IPS-20b (cell line): ENCODE data around the gene ZNF280D.

Experiments
- H3K27ac ChIP-seq: one replicate; pipeline ENCODE4 v1.5.1; 2013; ENCODE audit warnings: low read length
- H3K27me3 ChIP-seq: 2 replicates; pipeline ENCODE4 v1.6.1; 2013; ENCODE audit warnings: mild to moderate bottlenecking, low read length, inconsistent platforms; ENCODE audit not compliant: insufficient read depth
- H3K36me3 ChIP-seq: 2 replicates; pipeline ENCODE4 v1.6.1; 2013; ENCODE audit warnings: low read depth, mild to moderate bottlenecking, inconsistent platforms, low read length, moderate library complexity; ENCODE audit not compliant: insufficient read depth
- H3K4me1 ChIP-seq: 2 replicates; pipeline ENCODE4 v1.6.1; 2013; ENCODE audit warnings: mild to moderate bottlenecking, control low read depth, inconsistent platforms, low read length, moderate library complexity; ENCODE audit not compliant: insufficient read depth
- H3K4me3 ChIP-seq: 2 replicates; pipeline ENCODE4 v1.5.1; 2013; ENCODE audit warnings: mild to moderate bottlenecking, low read length, inconsistent platforms
- H3K9ac ChIP-seq: 2 replicates; pipeline ENCODE4 v1.6.1; 2013; ENCODE audit warnings: low read depth, mild to moderate bottlenecking, inconsistent platforms, low read length, moderate library complexity
- H3K9me3 ChIP-seq: 2 replicates; pipeline ENCODE4 v1.6.1; 2013; ENCODE audit warnings: mild to moderate bottlenecking, low read depth, low read length, inconsistent platforms; ENCODE audit not compliant: insufficient read depth

ZNF280D gene

DNA sequence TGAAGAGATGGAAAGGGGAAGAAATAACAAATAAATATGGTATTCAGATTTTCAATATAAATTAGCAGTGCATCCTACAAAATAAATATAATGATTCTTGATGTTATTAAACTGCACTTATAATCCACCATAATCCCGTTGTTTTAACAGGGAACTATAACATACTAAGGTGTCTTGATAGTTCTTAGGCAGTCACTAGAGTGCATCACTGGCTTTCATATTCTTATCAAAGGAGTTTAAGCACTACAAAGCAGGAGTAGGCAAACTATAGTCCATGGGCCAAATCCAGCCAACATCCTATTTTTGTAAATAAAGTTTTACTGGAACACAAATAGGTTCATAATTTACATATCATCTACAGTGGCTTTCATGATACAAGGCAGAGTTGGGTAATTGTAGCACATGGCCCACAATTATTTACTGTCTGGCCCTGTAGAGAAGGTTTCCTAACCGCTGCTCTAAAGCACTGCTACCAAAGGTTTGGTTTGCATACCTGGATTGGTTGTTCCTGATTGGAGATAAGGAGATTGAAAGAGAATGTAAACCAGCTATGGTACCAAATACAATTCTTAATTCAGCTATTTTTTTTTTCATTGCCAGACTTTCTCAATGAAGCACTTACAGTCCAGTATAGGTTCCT, 104.3 kb downstream of the ZNF280D start:
- H3K27me3 ChIP-seq = no peaks in the 10 kb centered on the region
- no peak overlapping the region for H3K27ac ChIP-seq
- no peaks in the 10 kb centered on the region for H3K9me3 ChIP-seq

DNA sequence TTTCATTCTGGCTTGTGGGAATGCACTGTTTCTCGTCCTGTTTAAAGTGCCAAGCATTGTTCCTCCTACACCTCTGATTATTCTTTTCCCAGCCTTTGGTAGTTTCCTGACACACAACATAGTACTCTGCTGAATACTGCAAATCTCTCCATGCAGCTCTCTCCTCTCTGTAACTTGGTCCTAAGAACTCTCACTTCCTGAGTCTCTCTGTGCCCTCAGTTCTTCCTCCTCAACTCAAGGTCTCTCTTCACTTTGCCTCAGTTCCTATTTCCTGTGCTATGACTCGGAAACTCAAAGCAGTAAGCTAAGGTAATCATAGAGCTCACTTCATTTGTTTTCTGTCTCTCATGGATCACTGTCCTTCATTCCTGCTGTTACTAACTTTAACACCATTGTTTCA, 113.4 kb downstream of the ZNF280D start:
- H3K4me1 ChIP-seq = no peaks in the 10 kb centered on the region
- H3K9me3 ChIP-seq = no peaks in the 10 kb centered on the region
- no peaks in the 10 kb centered on the region for H3K27me3 ChIP-seq
- no peak overlapping the region for H3K4me3 ChIP-seq
- no peaks in the 10 kb centered on the region for H3K36me3 ChIP-seq
- H3K9ac ChIP-seq = no peak overlapping the region
- no peak overlapping the region for H3K27ac ChIP-seq

More for the DNA sequence above, 104.3 kb downstream of the ZNF280D start:
- H3K4me3 ChIP-seq = no peak overlapping the region
- no peak overlapping the region for H3K9ac ChIP-seq
- H3K4me1 ChIP-seq = no peaks in the 10 kb centered on the region
- no peaks in the 10 kb centered on the region for H3K36me3 ChIP-seq

DNA sequence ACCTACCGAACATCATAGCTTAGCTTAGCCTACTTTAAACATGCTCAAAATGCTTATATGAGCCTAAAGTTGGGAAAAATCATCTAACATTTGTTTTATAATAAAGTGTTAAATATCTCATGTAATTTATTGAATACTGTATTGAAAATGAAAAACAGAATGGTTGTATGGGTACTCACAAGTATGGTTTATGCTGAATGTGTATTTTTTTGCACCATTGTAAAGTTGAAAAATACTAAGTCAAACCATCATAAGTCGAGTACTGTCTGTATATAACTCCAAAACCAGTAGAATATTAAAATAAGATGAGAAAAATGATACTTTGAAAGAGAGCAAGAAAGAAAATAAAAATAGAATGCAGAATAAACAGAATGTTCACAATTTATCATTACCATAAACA, 115.7 kb downstream of the ZNF280D start:
- Histone ChIP-seq H3K9ac (no peak overlapping the region), H3K4me3 (no peak overlapping the region), H3K27me3 (no peaks in the 10 kb centered on the region), H3K4me1 (no peaks in the 10 kb centered on the region), H3K9me3 (no peaks in the 10 kb centered on the region), H3K36me3 (no peaks in the 10 kb centered on the region), H3K27ac (no peak overlapping the region)

DNA sequence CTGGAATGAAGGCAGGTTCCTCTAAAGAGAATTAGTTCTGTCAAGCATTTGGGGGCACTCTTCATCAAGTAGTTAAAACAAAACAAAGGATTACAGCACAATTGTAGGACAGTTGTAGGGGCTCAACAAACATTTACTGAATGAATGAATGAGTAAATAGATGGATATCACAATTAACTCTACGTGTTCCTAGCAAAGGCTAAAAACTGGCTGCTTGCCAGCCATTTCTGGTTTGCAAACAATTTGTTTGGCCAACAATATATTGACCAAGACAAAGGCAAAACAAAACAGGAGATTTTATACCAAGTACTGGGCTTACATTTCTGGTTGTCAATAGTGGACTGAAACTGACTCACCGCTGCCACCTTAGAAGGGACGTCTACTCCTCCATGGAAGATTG, 116.8 kb downstream of the ZNF280D start:
- no peak overlapping the region for H3K4me3 ChIP-seq
- no peak overlapping the region for H3K9ac ChIP-seq
- H3K9me3 ChIP-seq = no peaks in the 10 kb centered on the region
- H3K36me3 ChIP-seq = no peaks in the 10 kb centered on the region
- H3K27ac ChIP-seq = no peak overlapping the region
- H3K4me1 ChIP-seq = no peaks in the 10 kb centered on the region
- no peaks in the 10 kb centered on the region for H3K27me3 ChIP-seq

DNA sequence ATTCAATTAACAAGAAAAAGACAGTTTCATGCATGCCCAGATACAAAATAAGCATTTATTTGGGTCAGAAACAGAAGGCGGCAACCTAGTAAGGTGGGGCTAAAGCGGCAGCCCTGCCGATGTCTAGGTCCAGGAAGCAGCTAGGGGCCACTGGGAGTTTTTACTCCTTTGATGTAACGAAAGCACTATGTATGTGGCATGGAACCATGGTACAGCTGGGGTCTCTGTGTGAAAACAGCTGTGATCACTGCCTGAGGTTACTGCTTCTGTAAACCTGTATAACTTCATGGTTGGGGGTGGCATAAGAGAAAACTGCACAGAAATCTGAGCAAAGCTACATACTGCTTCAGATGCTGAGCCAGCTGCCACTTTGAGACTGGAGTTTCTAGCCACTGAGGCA, 119.5 kb downstream of the ZNF280D start:
- Histone ChIP-seq H3K9ac (no peak overlapping the region), H3K4me1 (no peaks in the 10 kb centered on the region), H3K9me3 (no peaks in the 10 kb centered on the region), H3K36me3 (no peaks in the 10 kb centered on the region), H3K27ac (no peak overlapping the region), H3K4me3 (no peak overlapping the region), H3K27me3 (no peaks in the 10 kb centered on the region)

DNA sequence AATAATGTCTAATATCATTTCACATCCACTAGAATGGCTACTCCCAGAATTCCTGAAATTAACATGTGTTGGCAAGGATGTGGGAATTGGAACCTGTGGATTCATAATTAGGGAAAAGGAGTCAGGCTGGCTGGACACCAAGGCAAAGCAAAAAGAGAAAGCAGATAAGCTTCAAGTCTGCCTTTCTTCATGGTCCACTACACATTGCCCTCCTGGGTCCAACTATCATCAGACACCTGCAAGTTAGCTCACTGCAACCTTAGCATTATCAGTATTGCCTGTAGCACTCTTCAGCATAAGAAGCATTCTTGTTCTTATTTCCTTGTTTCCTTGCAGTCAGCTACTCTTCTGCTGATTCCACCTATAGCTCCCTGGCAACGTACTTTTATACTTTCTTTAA, 124.3 kb downstream of the ZNF280D start:
- Histone ChIP-seq H3K9ac (no peak overlapping the region), H3K4me1 (no peaks in the 10 kb centered on the region), H3K27ac (no peak overlapping the region), H3K27me3 (no peaks in the 10 kb centered on the region), H3K36me3 (no peaks in the 10 kb centered on the region), H3K4me3 (no peak overlapping the region), H3K9me3 (peaks cover 9% of the 10 kb centered on the region)

DNA sequence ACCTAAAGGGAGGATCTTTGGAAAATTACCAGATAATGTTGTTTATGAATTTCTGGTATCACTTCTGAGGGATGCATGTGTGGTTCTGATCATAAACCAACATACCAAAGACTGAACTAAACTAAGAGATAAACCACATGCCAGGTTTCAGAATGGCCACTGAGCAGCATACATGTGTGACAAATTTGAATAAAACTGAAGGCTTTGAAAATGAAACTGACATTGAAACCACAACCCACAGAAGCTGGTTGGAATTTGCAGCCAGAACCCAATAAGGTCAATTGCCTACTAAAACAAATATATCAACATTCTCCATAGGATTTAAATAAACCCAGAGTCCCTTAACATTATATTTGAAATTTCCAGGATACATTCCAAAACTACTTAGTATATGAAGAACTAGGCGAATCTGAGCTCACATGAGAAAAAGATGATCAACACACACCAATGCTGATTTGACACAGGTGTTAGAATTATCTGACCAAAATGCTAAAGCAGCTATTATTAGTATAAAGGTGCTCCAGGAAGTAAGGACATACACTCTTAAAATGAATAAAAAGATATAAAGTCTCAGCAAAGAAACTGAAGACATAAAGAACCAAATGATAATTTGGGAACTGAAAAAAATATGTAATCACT, 125.0 kb downstream of the ZNF280D start:
- Histone ChIP-seq H3K27ac (no peak overlapping the region), H3K36me3 (no peaks in the 10 kb centered on the region), H3K9ac (no peak overlapping the region), H3K9me3 (peaks cover 11% of the 10 kb centered on the region), H3K27me3 (no peaks in the 10 kb centered on the region), H3K4me3 (no peak overlapping the region), H3K4me1 (no peaks in the 10 kb centered on the region)

DNA sequence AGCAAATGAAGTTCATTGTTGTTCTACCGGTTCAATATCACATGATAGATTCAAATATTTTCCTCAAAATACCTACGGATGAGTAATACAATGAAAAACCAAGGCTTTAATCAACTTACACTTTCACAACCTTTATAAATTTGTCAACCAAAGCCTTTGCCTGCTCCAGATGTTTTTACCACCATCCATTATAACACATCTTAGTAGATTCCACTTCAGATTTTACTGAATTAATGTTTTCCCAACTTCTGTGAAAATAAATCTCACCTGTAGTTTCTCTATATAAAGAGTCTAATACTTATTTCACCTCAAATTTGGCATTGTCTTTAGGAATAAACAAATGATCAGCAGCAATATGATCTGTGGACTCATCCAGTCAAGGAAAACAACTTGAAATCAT, 131.1 kb downstream of the ZNF280D start:
- no peak overlapping the region for H3K27ac ChIP-seq

DNA sequence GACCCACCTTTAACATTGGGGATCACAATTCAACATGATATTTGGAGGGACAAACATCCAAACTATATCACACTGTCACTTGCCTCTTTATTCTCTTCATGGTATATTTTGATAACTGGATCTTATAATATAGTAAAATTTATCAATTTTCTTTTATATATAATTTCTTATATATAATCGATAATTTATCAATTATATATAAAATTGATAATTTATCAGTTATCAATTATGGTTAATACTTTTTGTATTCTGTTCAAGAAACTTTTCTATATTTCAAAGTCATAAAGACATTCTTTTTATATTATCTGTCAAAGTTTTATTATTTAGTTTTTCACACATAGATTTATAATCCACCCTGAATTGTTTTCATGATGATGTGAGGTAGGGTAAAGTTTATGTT, 132.9 kb downstream of the ZNF280D start:
- Histone ChIP-seq H3K4me1 (no peaks in the 10 kb centered on the region), H3K36me3 (no peaks in the 10 kb centered on the region), H3K27ac (no peak overlapping the region), H3K9me3 (peaks cover 29% of the 10 kb centered on the region), H3K9ac (no peak overlapping the region), H3K27me3 (no peaks in the 10 kb centered on the region), H3K4me3 (no peak overlapping the region)

More for the DNA sequence above, 131.1 kb downstream of the ZNF280D start:
- H3K4me3 ChIP-seq = no peak overlapping the region
- no peak overlapping the region for H3K9ac ChIP-seq
- H3K27me3 ChIP-seq = no peaks in the 10 kb centered on the region
- H3K4me1 ChIP-seq = no peaks in the 10 kb centered on the region
- peaks cover 29% of the 10 kb centered on the region for H3K9me3 ChIP-seq
- no peaks in the 10 kb centered on the region for H3K36me3 ChIP-seq

DNA sequence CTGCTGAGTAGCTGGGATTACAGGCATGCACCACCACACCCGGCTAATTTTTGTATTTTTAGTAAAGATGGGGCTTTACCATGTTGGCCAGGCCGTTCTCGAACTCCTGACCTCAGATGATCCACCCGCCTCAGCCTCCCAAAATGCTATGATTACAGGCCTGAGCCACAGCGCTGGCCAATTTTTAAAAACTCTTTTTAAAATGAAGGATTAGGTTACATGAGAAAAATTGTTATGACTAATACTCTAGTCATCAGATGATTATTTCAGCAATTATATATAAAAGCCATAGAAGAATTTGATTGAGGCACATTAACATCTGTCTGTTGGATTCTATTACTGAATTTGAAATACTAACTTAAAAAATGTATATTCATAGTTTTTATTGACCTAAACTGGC, 134.3 kb downstream of the ZNF280D start:
- H3K27me3 ChIP-seq = no peaks in the 10 kb centered on the region
- H3K9ac ChIP-seq = no peak overlapping the region
- no peaks in the 10 kb centered on the region for H3K4me1 ChIP-seq
- peaks cover 20% of the 10 kb centered on the region for H3K9me3 ChIP-seq
- no peak overlapping the region for H3K27ac ChIP-seq
- H3K36me3 ChIP-seq = no peaks in the 10 kb centered on the region
- no peak overlapping the region for H3K4me3 ChIP-seq

DNA sequence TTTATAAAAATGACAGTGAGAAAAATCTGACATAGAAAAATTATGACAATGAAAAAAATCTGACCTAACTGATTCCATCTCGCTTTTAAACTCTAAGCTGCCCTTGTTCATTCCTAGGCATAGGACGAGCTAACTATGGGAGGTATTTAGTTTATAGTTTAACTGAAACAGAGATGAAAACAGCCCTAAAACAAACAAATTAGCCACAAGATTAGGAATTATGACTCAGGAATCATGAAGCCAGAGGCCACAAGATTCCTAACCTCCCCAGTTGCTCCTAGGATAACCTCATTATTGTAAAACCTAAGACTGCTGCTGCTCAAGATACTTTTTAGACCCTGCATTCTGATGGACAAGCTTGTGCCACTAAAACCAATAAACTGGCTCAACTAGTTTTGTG, 145.6 kb downstream of the ZNF280D start:
- Histone ChIP-seq H3K4me3 (no peak overlapping the region), H3K9ac (no peak overlapping the region), H3K36me3 (no peaks in the 10 kb centered on the region), H3K4me1 (no peaks in the 10 kb centered on the region), H3K9me3 (peaks cover 20% of the 10 kb centered on the region; the same call in 1 of the 2 replicates), H3K27me3 (no peaks in the 10 kb centered on the region), H3K27ac (no peak overlapping the region)

DNA sequence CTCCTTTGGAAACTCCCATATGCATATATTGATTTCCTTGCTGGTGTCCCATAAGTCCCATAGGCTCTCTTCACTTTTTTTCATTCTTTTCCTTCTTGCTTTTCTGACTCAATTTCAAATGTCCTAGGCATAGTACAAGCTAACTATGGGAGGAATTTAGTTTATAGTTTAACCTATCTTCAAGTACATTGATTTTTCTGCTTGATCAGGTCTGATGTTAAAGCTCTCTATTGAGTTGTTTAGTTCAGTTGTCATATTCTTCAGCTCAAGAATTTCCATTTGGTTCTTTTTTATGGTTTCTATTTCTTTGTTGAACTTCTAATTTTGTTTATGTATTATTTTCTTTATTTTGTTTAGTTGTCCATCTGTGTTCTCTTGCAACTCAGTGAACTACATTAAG, 147.1 kb downstream of the ZNF280D start:
- Histone ChIP-seq H3K9me3 (peaks cover 20% of the 10 kb centered on the region; the same call in 1 of the 2 replicates), H3K36me3 (no peaks in the 10 kb centered on the region), H3K27ac (no peak overlapping the region), H3K4me1 (no peaks in the 10 kb centered on the region), H3K4me3 (no peak overlapping the region), H3K9ac (no peak overlapping the region), H3K27me3 (no peaks in the 10 kb centered on the region)
